Gastrocnemius medialis (tissue), 4 donors: ENCODE data around the gene SSR1. TPM values are rescaled to one million over a fixed set of nuclear protein-coding genes. Genes with fewer than 3 reads are reported as not detected.

Experiments used
- ATAC-seq, 2 donors: fragments of 150-250 bp; one replicate each; pipeline ENCODE4 v1.9.1; 2016
- DNase-seq, 2 donors: peaks; one replicate each; pipeline ENCODE4 v3.0.0-alpha.2; 2019
- H3K27ac ChIP-seq, 4 donors: fragments of 200-600 bp; sonication (generic); 1 replicate in 1 of 4; 2 replicates in 3 of 4; pipeline ENCODE4 v1.5.1; 2016 to 2018; ENCODE audit warnings: mild to moderate bottlenecking in 2 of 4, moderate library complexity in 1 of 4
- H3K27me3 ChIP-seq, 3 donors: fragments of 200-600 bp; sonication (generic) in 2 of 3; 1 replicate in 1 of 3; 2 replicates in 2 of 3; pipeline versions ENCODE4 v1.5.1 to v1.6.0; 2016 to 2019; ENCODE audit warnings: mild to moderate bottlenecking in 1 of 3, moderate library complexity in 1 of 3
- H3K36me3 ChIP-seq, 2 donors: fragments of 200-600 bp; sonication (generic) in 1 of 2; one replicate each; pipeline ENCODE4 v1.5.1; 2017 to 2018
- H3K4me1 ChIP-seq, 2 donors: fragments of 200-600 bp; sonication (generic) in 1 of 2; one replicate each; pipeline ENCODE4 v1.5.1; 2016 to 2017; ENCODE audit warnings: mild to moderate bottlenecking in 2 of 2
- H3K4me3 ChIP-seq, 4 donors: fragments of 200-600 bp; sonication (generic) in 3 of 4; 1 replicate in 1 of 4; 2 replicates in 3 of 4; pipeline ENCODE4 v1.5.1; 2016 to 2019; ENCODE audit warnings: mild to moderate bottlenecking in 2 of 4
- H3K9me3 ChIP-seq, 3 donors: fragments of 200-600 bp; sonication (generic) in 2 of 3; 1 replicate in 1 of 3; 2 replicates in 2 of 3; pipeline ENCODE4 v1.5.1; 2016 to 2019
- CTCF ChIP-seq, 5 experiments: fragments of 450-650 bp in 3 of 5; fragments of 200-600 bp in 2 of 5; sonication (generic) in 2 of 5; IDR thresholded peaks in 4 of 5; conservative IDR thresholded peaks in 1 of 5; 1 replicate in 4 of 5; 2 replicates in 1 of 5; pipeline ENCODE4 v1.5.1; 2016 to 2019; ENCODE audit warnings: antibody characterized with exemption in 5 of 5, mild to moderate bottlenecking in 3 of 5, moderate library complexity in 3 of 5
- POLR2A ChIP-seq, 2 donors: fragments of 450-650 bp; IDR thresholded peaks; one replicate each; pipeline ENCODE4 v1.6.1; 2017; ENCODE audit warnings: antibody characterized with exemption in 2 of 2, mild to moderate bottlenecking in 2 of 2, moderate library complexity in 2 of 2
- in situ Hi-C, 4 donors: fragments of 200-750 bp; cut with MboI; loops; one replicate each; pipeline versions ENCODE4 v1.15.0 to v1.8.0; 2017; ENCODE audit warnings: low sequenced_read_pairs in 4 of 4
- intact Hi-C: fragments of 100-400 bp; cut with DNase I; formaldehyde crosslinking; loops from one replicate; pipeline ENCODE4 v1.15.1; 2023; ENCODE audit warnings: low total_unique reads
- total RNA-seq, 4 donors: library from RNA; depleted of rRNA; stranded (reverse); fragments of >200 nt; gene quantifications; one replicate each; pipeline versions ENCODE4 v1.1.0 to v1.2.3, GENCODE V29; 2016

SSR1 gene
- total RNA-seq, 4 donors from 2014 or later: 11.8 to 36.8 (median 18.6) TPM

DNA sequence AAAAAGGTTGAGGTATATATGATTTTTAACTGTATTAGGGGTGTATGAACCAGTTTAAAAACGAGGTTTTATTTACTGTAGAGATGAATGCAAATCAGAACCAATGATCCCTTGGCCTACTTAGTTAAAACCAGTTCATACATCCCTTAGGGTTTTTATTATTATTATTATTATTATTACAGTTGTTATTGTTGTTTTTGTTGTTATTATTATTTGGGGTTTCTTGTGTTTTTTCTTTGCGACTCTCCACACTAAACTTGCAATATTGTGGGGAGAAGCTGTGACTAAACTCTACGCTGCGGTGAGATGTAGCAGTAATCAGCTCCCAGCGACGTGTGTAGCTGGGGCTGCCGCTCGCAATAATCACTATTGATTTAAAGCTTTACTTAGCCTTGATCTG lies 62.2 kb downstream of the SSR1 start:
- Histone ChIP-seq H3K27ac (no peak overlapping the region), H3K9me3 (peaks cover 0 to 5% (median 0%) of the 10 kb centered on the region in 3 donors), H3K4me1 (peaks cover 0 to 5% of the 10 kb centered on the region in 2 donors), H3K4me3 (no peak overlapping the region), H3K27me3 (no peaks in the 10 kb centered on the region), H3K36me3 (peaks cover 2 to 54% of the 10 kb centered on the region in 2 donors)
- no peak for TF ChIP-seq CTCF (IDR thresholded peaks at IDR 0.05 in 4 of 5, conservative IDR thresholded peaks at IDR 0.05 in 1 of 5)
- no peak for TF ChIP-seq POLR2A (IDR thresholded peaks at IDR 0.05)
- in situ Hi-C loops (no loop called here), intact Hi-C loops (no loop called here)
- DNase-seq: no peak
- no peak for ATAC-seq

GRCh38 chr6:7249946-7250643 lies 62.9 kb downstream of the SSR1 start:
- intact Hi-C loops (no loop called here), in situ Hi-C loops (loop anchor here (10.0 to 25.0 kb wide), 4 partner anchors 313 to 563 kb away; no protein-coding TSS in a partner anchor)
- Histone ChIP-seq H3K4me1 (peaks cover 0 to 5% of the 10 kb centered on the region in 2 donors), H3K4me3 (no peak overlapping the region), H3K27me3 (no peaks in the 10 kb centered on the region), H3K36me3 (peaks cover 2 to 54% of the 10 kb centered on the region in 2 donors), H3K27ac (no peak overlapping the region), H3K9me3 (no peaks in the 10 kb centered on the region)
- TF ChIP-seq POLR2A (IDR thresholded peaks at IDR 0.05): no peak
- ATAC-seq (no peak), DNase-seq (no peak)

GRCh38 chr6:7249391-7249790 lies 63.6 kb downstream of the SSR1 start:
- intact Hi-C loops: no loop called here
- no peak for TF ChIP-seq POLR2A (IDR thresholded peaks at IDR 0.05)
- no peak for TF ChIP-seq CTCF (IDR thresholded peaks at IDR 0.05 in 4 of 5, conservative IDR thresholded peaks at IDR 0.05 in 1 of 5)
- Histone ChIP-seq H3K4me3 (no peak overlapping the region), H3K36me3 (peaks cover 2 to 54% of the 10 kb centered on the region in 2 donors), H3K27ac (no peak overlapping the region), H3K9me3 (no peaks in the 10 kb centered on the region), H3K27me3 (no peaks in the 10 kb centered on the region), H3K4me1 (no peaks in the 10 kb centered on the region)
- ATAC-seq: no peak
- in situ Hi-C loops: loop anchor here (10.0 to 25.0 kb wide), 4 partner anchors 312 to 562 kb away; no protein-coding TSS in a partner anchor
- no peak for DNase-seq

GRCh38 chr6:7247828-7248227 lies 65.2 kb downstream of the SSR1 start:
- intact Hi-C loops: no loop called here
- Histone ChIP-seq H3K9me3 (no peaks in the 10 kb centered on the region), H3K4me3 (no peak overlapping the region), H3K27me3 (no peaks in the 10 kb centered on the region), H3K4me1 (peaks cover 6 to 8% of the 10 kb centered on the region in 2 donors), H3K36me3 (peaks cover 2 to 54% of the 10 kb centered on the region in 2 donors), H3K27ac (no peak overlapping the region)
- TF ChIP-seq POLR2A (IDR thresholded peaks at IDR 0.05) (no peak), CTCF (IDR thresholded peaks at IDR 0.05 in 4 of 5, conservative IDR thresholded peaks at IDR 0.05 in 1 of 5) (no peak)
- in situ Hi-C loops: loop anchor here (10.0 to 25.0 kb wide), 4 partner anchors 311 to 561 kb away; no protein-coding TSS in a partner anchor
- DNase-seq (no peak), ATAC-seq (no peak)

DNA sequence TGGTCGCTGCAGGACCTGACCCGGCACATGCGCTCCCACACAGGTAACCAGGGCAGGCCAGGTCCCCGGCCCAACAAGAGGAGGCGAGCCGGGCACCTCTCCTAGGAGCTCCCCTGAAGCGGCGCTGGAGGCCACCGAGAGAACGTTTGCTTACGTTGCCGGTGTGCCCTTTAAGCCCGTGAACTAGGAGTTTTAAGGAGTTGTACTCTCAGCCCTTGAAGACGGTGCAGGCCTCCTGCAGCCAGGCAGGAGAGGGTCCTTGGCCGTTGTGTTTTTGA lies 65.9 kb downstream of the SSR1 start:
- H3K36me3 ChIP-seq: peaks cover 2 to 51% of the 10 kb centered on the region in 2 donors
- no peak overlapping the region for H3K27ac ChIP-seq
- in situ Hi-C loops: loop anchor here (10.0 to 25.0 kb wide), 4 partner anchors 310 to 560 kb away; no protein-coding TSS in a partner anchor
- no peaks in the 10 kb centered on the region for H3K9me3 ChIP-seq
- intact Hi-C loops: no loop called here
- DNase-seq (no peak), ATAC-seq (no peak)
- H3K27me3 ChIP-seq: no peaks in the 10 kb centered on the region
- TF ChIP-seq CTCF (IDR thresholded peaks at IDR 0.05 in 4 of 5, conservative IDR thresholded peaks at IDR 0.05 in 1 of 5) (no peak), POLR2A (IDR thresholded peaks at IDR 0.05) (no peak)
- H3K4me1 ChIP-seq: peaks cover 8 to 13% of the 10 kb centered on the region in 2 donors
- H3K4me3 ChIP-seq: no peak overlapping the region
